WTC11 (cell line): ENCODE data around the gene PAQR9.

ENCODE experiments used
- ATF1 ChIP-seq: sonication (generic); formaldehyde crosslinking; IDR thresholded peaks from 2 replicates; pipeline ENCODE4 v1.8.1; 2023; ENCODE audit warnings: mild to moderate bottlenecking, moderate library complexity, missing genetic modification reagents
- CREB1 ChIP-seq: sonication (generic); formaldehyde crosslinking; IDR thresholded peaks from 2 replicates; pipeline ENCODE4 v1.8.0; 2023; ENCODE audit warnings: mild to moderate bottlenecking, missing genetic modification reagents
- ELF4 ChIP-seq: sonication (generic); formaldehyde crosslinking; IDR thresholded peaks from 2 replicates; pipeline ENCODE4 v1.8.1; 2022; ENCODE audit warnings: low read depth, mild to moderate bottlenecking, moderate library complexity, missing genetic modification reagents
- FOXK1 ChIP-seq: sonication (generic); formaldehyde crosslinking; IDR thresholded peaks from 2 replicates; pipeline ENCODE4 v1.8.0; 2022; ENCODE audit warnings: mild to moderate bottlenecking, moderate library complexity, missing genetic modification reagents
- GTF2I ChIP-seq: fragments of 250-450 bp; sonication (Bioruptor Pico); conservative IDR thresholded peaks from 2 replicates; pipeline ENCODE4 v1.4.0; 2021; ENCODE audit warnings: mild to moderate bottlenecking
- TCF7 ChIP-seq: sonication (generic); formaldehyde crosslinking; IDR thresholded peaks from 2 replicates; pipeline ENCODE4 v1.8.0; 2022; ENCODE audit warnings: mild to moderate bottlenecking, low read depth, missing genetic modification reagents, moderate library complexity
- TEAD1 ChIP-seq: sonication (generic); formaldehyde crosslinking; IDR thresholded peaks from 2 replicates; pipeline ENCODE4 v1.8.0; 2022; ENCODE audit warnings: mild to moderate bottlenecking, missing genetic modification reagents
- TF ChIP-seq, protein P1 (sequence below): sonication (generic); formaldehyde crosslinking; conservative IDR thresholded peaks from 2 replicates; pipeline ENCODE4 v1.8.1; 2022; ENCODE audit warnings: mild to moderate bottlenecking, missing genetic modification reagents
- TF ChIP-seq, protein P2 (sequence below): fragments of 200-600 bp; IDR thresholded peaks from 2 replicates; pipeline ENCODE4 v1.8.0; 2022; ENCODE audit warnings: antibody characterized with exemption
- TF ChIP-seq, protein P3 (sequence below): sonication (generic); formaldehyde crosslinking; IDR thresholded peaks from 2 replicates; pipeline ENCODE4 v1.8.1; 2023; ENCODE audit warnings: mild to moderate bottlenecking, missing genetic modification reagents, moderate library complexity
- TF ChIP-seq, protein P4 (sequence below): sonication (generic); formaldehyde crosslinking; IDR thresholded peaks from 2 replicates; pipeline ENCODE4 v1.8.0; 2022; ENCODE audit warnings: mild to moderate bottlenecking, missing genetic modification reagents
- TF ChIP-seq, protein P5 (sequence below): sonication (generic); formaldehyde crosslinking; IDR thresholded peaks from 2 replicates; pipeline ENCODE4 v1.8.0; 2023; ENCODE audit warnings: missing genetic modification reagents, mild to moderate bottlenecking, borderline replicate concordance

DNA sequence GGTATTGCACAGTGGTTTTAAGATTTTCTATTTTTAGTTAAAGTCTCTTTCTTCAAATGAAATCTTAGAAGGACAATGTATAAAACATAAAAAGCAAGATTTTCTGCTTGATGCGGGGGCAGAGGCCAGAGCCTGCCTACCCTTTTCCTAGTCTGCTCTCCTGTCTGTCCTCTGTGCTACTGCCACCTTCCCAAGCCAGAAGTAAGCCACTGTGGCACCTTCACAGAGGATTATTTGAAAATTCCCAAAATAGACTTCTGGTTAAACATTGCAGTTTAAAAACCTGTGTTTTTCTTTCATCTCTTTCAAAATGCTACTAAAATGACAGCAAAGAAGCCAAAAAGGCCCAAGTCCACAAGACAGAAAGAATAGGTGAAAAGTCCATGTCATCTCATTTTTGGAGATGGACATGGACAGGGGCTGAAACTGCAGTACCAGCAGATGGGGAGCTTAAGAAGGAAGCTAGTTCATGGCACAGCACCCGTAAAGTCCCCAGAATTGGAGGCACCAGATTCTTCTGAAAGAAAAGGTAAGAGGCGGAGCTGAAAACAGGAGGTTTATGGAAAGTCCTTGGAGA lies 37.0 kb downstream of the PAQR9 start:
- TF ChIP-seq, protein P1, sequence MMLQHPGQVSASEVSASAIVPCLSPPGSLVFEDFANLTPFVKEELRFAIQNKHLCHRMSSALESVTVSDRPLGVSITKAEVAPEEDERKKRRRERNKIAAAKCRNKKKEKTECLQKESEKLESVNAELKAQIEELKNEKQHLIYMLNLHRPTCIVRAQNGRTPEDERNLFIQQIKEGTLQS (CRISPR knock-in tag): no peak
- TF ChIP-seq, protein P2, sequence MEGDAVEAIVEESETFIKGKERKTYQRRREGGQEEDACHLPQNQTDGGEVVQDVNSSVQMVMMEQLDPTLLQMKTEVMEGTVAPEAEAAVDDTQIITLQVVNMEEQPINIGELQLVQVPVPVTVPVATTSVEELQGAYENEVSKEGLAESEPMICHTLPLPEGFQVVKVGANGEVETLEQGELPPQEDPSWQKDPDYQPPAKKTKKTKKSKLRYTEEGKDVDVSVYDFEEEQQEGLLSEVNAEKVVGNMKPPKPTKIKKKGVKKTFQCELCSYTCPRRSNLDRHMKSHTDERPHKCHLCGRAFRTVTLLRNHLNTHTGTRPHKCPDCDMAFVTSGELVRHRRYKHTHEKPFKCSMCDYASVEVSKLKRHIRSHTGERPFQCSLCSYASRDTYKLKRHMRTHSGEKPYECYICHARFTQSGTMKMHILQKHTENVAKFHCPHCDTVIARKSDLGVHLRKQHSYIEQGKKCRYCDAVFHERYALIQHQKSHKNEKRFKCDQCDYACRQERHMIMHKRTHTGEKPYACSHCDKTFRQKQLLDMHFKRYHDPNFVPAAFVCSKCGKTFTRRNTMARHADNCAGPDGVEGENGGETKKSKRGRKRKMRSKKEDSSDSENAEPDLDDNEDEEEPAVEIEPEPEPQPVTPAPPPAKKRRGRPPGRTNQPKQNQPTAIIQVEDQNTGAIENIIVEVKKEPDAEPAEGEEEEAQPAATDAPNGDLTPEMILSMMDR: no peak
- TF ChIP-seq, protein P3, sequence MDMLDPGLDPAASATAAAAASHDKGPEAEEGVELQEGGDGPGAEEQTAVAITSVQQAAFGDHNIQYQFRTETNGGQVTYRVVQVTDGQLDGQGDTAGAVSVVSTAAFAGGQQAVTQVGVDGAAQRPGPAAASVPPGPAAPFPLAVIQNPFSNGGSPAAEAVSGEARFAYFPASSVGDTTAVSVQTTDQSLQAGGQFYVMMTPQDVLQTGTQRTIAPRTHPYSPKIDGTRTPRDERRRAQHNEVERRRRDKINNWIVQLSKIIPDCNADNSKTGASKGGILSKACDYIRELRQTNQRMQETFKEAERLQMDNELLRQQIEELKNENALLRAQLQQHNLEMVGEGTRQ (CRISPR knock-in tag): no peak
- TF ChIP-seq FOXK1 (no peak), TCF7 (CRISPR knock-in tag) (no peak), ELF4 (CRISPR knock-in tag) (no peak), GTF2I (CRISPR knock-in tag) (no peak), CREB1 (no peak), TEAD1 (CRISPR knock-in tag) (no peak), ATF1 (CRISPR knock-in tag) (no peak)
- TF ChIP-seq, protein P4, sequence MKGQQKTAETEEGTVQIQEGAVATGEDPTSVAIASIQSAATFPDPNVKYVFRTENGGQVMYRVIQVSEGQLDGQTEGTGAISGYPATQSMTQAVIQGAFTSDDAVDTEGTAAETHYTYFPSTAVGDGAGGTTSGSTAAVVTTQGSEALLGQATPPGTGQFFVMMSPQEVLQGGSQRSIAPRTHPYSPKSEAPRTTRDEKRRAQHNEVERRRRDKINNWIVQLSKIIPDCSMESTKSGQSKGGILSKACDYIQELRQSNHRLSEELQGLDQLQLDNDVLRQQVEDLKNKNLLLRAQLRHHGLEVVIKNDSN (CRISPR knock-in tag): no peak
- TF ChIP-seq, protein P5, sequence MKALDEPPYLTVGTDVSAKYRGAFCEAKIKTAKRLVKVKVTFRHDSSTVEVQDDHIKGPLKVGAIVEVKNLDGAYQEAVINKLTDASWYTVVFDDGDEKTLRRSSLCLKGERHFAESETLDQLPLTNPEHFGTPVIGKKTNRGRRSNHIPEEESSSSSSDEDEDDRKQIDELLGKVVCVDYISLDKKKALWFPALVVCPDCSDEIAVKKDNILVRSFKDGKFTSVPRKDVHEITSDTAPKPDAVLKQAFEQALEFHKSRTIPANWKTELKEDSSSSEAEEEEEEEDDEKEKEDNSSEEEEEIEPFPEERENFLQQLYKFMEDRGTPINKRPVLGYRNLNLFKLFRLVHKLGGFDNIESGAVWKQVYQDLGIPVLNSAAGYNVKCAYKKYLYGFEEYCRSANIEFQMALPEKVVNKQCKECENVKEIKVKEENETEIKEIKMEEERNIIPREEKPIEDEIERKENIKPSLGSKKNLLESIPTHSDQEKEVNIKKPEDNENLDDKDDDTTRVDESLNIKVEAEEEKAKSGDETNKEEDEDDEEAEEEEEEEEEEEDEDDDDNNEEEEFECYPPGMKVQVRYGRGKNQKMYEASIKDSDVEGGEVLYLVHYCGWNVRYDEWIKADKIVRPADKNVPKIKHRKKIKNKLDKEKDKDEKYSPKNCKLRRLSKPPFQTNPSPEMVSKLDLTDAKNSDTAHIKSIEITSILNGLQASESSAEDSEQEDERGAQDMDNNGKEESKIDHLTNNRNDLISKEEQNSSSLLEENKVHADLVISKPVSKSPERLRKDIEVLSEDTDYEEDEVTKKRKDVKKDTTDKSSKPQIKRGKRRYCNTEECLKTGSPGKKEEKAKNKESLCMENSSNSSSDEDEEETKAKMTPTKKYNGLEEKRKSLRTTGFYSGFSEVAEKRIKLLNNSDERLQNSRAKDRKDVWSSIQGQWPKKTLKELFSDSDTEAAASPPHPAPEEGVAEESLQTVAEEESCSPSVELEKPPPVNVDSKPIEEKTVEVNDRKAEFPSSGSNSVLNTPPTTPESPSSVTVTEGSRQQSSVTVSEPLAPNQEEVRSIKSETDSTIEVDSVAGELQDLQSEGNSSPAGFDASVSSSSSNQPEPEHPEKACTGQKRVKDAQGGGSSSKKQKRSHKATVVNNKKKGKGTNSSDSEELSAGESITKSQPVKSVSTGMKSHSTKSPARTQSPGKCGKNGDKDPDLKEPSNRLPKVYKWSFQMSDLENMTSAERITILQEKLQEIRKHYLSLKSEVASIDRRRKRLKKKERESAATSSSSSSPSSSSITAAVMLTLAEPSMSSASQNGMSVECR (CRISPR knock-in tag): no peak
